ENCODE measurements around the gene BANP. TPM values are rescaled to one million over a fixed set of nuclear protein-coding genes. Genes with fewer than 3 reads are reported as not detected.
"Not testable (repeated sequence)": the region's sequence is repeated elsewhere in the genome, so short reads cannot be mapped to it uniquely, and the experiment has no call there.

BANP gene, protein sequence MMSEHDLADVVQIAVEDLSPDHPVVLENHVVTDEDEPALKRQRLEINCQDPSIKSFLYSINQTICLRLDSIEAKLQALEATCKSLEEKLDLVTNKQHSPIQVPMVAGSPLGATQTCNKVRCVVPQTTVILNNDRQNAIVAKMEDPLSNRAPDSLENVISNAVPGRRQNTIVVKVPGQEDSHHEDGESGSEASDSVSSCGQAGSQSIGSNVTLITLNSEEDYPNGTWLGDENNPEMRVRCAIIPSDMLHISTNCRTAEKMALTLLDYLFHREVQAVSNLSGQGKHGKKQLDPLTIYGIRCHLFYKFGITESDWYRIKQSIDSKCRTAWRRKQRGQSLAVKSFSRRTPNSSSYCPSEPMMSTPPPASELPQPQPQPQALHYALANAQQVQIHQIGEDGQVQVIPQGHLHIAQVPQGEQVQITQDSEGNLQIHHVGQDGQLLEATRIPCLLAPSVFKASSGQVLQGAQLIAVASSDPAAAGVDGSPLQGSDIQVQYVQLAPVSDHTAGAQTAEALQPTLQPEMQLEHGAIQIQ
- 15.2 TPM for polyA plus RNA-seq (2012; ENCODE audit: insufficient read depth, insufficient read length)

DNA sequence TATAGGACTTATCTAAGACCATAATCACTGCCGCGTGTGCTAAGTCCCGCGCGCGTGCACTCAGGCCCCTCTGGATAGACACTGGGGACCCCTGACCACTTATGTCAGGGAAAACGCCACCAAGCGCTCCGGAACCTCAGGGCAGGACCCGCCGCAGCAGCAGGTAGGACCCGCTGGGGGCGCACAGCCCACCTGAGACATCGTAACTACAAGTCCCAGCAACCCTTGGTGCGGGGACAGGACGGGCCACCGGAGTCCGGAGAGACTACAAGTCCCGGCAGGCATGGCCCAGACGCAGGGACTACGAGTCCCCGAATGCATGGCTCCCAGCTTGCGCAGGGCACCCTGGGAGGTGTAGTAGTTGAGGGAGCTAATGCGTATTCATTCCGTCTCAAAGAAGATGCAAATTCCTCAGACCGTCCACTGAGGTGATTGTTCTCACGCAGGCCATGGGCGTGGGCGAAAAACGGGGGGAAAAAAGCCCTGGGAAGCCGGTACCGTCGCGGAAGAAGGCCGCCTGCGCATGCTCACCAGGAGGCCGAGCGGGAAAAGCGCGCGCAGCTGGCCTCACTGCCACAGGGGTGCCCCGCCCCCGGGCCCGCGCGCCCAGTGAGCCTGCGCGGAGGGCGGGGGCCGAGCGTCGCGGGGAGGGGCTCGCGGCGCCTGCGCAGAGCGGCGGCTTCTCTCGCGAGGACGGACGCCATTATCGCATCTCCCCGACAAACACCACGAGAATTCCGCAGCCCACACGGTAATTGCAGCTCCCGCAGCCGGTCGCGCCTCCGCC, at the start of gene BANP:
Gene BANP, plus strand, starts transcription at position 670 of the 787 bp plus-strand sequence. CDS start 23,682 bp downstream, outside the sequence.
- peak; percentile 99 for DNase-seq (ENCODE audit: low read depth, low spot score)
- peak within 1 kb of the TSS; percentile 94 for H3K4me3 ChIP-seq (ENCODE audit: low read length)

DNA sequence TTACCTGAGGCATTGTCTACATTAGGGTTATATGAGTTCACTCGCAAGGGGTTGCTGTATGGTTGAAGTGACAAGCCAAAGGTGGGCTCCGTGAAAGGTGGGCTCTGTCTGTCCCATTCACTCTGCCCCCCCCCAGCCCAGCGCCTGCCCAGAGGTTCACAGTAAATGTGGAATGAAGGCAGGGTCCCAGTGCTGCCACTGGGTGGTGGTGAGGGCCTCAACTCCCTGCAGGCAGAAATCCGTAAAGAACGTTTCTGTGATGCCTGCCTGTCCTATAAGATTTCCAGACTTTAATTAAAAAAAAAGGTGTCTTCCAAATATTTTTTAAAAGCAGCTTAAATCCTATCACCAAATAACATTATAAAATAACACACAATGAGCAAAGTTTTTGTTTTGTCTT, 46.3 kb upstream of the BANP start:
- DNase-seq (ENCODE audit: low read depth, low spot score); H3K4me3 ChIP-seq (ENCODE audit: low read length): not testable (repeated sequence)

- H3K4me3 ChIP-seq (ENCODE audit: low read length); DNase-seq (ENCODE audit: low read depth, low spot score): not testable (repeated sequence)
Observed at GRCh38 chr16:87905521-87905920, 45.7 kb upstream of the BANP start.

DNA sequence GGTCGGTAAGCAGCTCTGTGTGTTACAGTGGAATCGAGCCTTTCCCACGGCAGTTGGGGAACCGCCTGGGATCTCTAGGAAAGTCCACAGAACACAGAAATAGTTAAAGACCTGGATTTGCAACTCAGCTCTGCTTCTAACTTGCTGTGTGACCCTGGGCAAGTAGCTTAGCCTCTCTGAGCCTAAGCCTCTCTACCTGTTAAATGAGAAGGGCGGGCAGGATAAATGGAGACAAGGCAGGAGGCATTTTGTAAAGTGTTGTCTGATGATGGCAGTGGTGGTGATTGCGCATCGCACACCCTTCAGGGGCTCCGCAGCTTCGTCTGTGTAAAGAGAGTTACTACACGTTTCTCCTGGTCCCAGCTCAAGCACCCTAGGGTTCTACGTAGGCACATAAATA, 43.1 kb upstream of the BANP start:
- not testable (repeated sequence) for DNase-seq (ENCODE audit: low read depth, low spot score); H3K4me3 ChIP-seq (ENCODE audit: low read length)

DNA sequence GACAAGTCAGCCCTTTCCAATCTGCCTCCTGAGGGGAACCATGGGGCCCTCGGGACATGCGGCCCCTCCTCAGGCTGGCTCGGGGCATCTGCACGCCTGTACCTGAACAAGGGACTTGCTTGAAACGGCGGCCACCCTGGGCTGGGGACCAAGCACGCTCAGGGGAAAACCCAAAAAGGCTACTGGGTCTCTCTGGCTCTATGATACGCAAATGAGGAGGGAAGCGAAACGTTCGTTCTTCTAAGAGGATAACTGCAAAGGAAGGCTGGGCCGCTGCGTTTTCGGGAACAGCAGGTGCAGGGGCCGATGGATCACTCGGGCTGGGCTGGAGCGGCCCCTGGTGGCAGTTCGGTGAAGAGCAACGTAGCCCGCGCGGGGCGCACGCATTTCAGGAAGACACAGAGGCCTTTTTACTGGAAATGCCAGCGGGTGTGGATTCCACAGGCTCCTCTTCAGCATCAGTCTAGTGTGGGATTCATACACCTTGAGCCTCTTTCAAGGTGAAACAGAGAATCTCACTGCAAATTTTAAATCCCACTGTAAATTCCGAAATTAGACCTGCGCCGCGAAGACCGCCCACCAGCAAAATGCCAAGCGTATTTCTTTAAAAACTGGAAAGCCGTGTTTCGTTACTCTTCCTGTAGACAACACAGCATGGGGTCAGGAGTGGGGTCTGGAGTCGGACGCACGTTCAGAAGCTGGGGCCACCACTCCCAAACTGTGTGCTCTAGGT, 41.9 kb upstream of the BANP start:
- peak; percentile 61 for DNase-seq (ENCODE audit: low read depth, low spot score)
- not testable (repeated sequence) for H3K4me3 ChIP-seq (ENCODE audit: low read length)

GRCh38 chr16:87911106-87911763, 40.0 kb upstream of the BANP start:
- DNase-seq (ENCODE audit: low read depth, low spot score); H3K4me3 ChIP-seq (ENCODE audit: low read length): not testable (repeated sequence)

- not testable (repeated sequence) for DNase-seq (ENCODE audit: low read depth, low spot score); H3K4me3 ChIP-seq (ENCODE audit: low read length)
Observed at GRCh38 chr16:87912691-87913090, 38.5 kb upstream of the BANP start.

DNA sequence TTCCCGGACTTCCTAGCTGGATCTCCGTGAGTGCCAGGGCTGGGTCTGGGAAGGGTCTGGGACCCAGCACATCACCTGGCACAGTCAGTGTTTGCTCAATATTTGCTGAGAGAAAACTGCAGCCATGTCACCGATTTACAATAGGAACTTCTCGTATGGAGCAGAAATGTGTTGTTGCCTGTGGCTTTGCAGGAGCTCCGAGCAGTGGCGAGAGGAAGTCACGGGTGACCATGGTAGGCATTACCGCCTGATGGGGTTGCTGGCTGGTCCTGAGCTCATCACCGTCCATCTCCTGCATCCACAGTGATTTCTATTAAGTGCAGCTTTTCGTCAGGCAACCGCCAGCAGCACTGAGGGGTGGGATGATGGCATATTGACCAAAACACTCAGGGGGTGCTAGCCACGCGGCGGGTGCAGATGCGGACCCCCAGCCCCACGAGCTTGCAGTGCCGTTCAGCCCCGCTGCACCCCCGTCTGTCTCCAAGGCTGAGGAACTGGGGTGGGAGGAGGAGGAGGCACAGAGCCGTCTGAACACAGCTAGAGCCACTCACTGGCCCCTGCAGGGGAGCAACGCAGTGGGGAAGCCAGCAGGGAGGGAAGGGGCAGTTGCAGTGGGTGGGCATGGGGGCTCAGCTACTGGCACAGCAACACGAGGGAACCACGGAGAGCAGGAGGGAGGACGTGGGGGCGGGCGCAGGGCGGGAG, 37.1 kb upstream of the BANP start:
- DNase-seq (ENCODE audit: low read depth, low spot score); H3K4me3 ChIP-seq (ENCODE audit: low read length): not testable (repeated sequence)

DNA sequence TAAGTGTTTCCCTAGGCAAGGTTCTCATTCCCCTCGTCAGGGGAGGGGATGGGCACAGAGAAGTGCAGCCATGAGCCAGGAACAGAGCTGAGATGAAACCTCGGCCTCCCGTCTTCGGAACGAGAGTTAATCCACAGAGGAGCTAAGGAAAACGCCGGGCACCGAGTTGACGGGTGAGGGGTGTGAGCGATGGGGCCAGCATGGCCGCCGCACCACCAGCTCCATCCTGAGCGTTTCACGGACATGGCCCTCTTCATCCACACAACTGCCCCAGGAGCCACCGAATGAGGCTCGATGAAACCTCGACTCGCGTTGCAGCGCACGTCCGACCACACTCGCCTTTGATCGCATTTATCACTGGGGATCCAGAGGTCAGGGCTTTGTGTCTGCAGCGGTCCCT, 36.4 kb upstream of the BANP start:
- H3K4me3 ChIP-seq (ENCODE audit: low read length): no peak overlapping the region
- DNase-seq (ENCODE audit: low read depth, low spot score): no peak

DNA sequence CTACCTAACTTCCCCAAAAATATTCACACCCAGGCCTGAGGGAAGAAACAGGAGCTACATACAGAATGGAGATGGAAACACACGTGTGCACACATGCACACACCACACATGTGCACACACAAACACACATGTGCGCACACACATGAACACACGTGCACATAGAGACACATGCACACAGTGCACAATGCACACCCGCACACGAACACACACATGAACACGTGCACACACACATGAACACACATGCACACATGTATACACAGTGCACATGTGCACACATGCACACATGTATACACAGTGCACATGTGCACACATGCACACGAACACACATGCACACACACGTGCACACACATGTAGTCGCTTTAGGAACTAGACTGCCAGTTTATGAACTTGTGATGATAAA, 33.7 kb upstream of the BANP start:
- DNase-seq (ENCODE audit: low read depth, low spot score): no peak
- H3K4me3 ChIP-seq (ENCODE audit: low read length): no peak overlapping the region

- H3K4me3 ChIP-seq (ENCODE audit: low read length): no peak overlapping the region
Observed at GRCh38 chr16:87918338-87918737, 32.9 kb upstream of the BANP start.

DNA sequence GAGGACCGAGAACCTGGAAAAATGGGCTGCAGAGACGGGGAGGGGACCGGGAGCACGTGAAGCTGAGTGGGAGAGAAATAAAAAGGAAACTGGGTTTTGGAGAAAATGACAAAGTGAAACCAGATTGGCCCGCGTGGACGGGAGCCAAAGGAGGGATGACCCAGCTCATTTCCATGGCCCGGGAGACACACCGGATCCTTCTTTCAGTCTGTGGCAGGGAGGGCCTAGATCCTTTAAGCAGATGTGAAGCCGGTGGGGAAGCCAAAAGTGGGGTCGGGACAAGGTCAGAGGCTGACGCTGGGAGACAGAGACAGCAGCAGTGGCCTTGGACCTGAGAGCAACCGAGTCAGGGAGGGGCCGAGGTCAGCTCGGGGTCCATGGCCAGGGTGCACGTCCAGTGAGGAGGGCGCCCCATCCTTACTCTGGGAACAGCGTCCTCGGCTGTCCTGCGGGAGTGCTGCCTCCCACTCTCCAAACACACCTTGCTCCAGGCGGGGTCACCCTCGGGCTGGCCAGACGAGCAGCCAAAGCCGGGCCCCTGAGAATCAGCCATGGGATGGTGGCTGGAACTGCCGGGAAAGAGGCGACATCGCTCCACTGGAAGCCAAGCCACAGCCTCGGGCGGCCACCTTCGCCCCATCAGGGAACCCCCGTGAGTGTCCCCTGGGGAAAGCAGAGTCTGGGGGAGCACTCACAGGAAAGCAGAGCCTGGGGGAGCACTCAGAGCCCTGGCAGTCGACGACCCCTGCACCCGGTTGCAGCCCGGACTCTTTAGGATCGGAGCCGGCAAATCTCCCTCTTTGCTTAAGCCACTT, 32.2 kb upstream of the BANP start:
- no peak overlapping the region for H3K4me3 ChIP-seq (ENCODE audit: low read length)

More at GRCh38 chr16:87918338-87918737, 32.9 kb upstream of the BANP start:
- no peak for DNase-seq (ENCODE audit: low read depth, low spot score)

DNA sequence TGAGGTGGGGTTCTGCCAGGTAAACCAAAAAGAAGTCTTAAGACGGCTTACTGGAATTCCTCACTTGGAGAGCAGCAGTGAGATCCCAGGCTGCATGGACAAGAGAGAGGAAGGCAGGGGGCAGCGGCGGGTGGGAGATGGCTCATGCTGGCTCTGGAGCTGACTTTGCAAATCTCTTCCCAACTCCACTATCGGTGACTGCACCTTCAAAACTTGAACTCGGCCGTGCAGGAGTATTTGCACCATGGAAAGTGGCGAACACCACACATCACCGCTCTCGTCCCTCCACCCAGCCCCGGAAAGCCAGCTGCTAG, 31.6 kb upstream of the BANP start:
- H3K4me3 ChIP-seq (ENCODE audit: low read length): no peak overlapping the region
- DNase-seq (ENCODE audit: low read depth, low spot score): no peak

More for the DNA sequence above, 32.2 kb upstream of the BANP start:
- DNase-seq (ENCODE audit: low read depth, low spot score): no peak

- no peak for DNase-seq (ENCODE audit: low read depth, low spot score)
Observed at GRCh38 chr16:87921236-87921773, 29.9 kb upstream of the BANP start.

DNA sequence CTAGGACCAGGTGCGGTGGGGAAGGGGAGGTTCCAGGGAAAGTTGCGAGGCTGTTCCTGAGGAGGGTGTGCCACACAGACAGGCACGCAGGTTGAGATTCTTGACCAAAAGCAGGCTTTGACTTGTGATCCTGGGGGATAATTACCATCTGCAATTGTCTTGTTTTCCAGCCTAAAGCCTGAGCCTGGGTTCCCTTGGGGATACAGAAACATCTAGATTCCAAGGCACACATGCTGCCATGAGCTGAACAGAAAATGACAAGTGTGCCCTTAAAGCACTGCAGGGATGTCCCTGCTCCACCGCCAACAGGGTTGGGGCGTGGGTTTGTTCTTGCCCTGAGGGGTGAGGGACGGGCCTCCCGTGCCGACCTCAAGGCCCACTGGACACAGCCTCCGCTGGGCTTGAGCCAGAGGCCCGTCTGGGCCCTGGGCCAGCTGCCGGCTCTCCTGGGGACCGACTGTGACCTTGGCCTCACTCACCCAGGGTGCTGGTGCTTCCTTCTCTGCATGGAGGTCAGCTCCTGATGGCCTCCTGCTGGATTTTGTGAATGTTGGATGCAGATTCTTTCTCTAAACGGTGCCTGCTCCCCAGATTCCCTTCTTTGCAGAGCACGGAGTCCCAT, 28.9 kb upstream of the BANP start:
- DNase-seq (ENCODE audit: low read depth, low spot score): no peak
- H3K4me3 ChIP-seq (ENCODE audit: low read length): no peak overlapping the region

More at GRCh38 chr16:87921236-87921773, 29.9 kb upstream of the BANP start:
- H3K4me3 ChIP-seq (ENCODE audit: low read length): no peak overlapping the region

- H3K4me3 ChIP-seq (ENCODE audit: low read length): no peak overlapping the region
- DNase-seq (ENCODE audit: low read depth, low spot score): no peak
Observed at GRCh38 chr16:87924041-87924810, 27.0 kb upstream of the BANP start.
